Gastrocnemius medialis (tissue), 4 donors: Measurements from ENCODE around the gene BNIP2. TPM values are rescaled to one million over a fixed set of nuclear protein-coding genes. Genes with fewer than 3 reads are reported as not detected.
"Not testable (repeated sequence)": the region's sequence is repeated elsewhere in the genome, so short reads cannot be mapped to it uniquely, and the experiment has no call there.

Source experiments
- ATAC-seq, 2 donors: fragments of 150-250 bp; one replicate each; pipeline ENCODE4 v1.9.1; 2016
- DNase-seq, 2 donors: peaks; one replicate each; pipeline ENCODE4 v3.0.0-alpha.2; 2019
- H3K27ac ChIP-seq, 4 donors: fragments of 200-600 bp; sonication (generic); 1 replicate in 1 of 4; 2 replicates in 3 of 4; pipeline ENCODE4 v1.5.1; 2016 to 2018; ENCODE audit warnings: mild to moderate bottlenecking in 2 of 4, moderate library complexity in 1 of 4
- H3K27me3 ChIP-seq, 3 donors: fragments of 200-600 bp; sonication (generic) in 2 of 3; 1 replicate in 1 of 3; 2 replicates in 2 of 3; pipeline versions ENCODE4 v1.5.1 to v1.6.0; 2016 to 2019; ENCODE audit warnings: mild to moderate bottlenecking in 1 of 3, moderate library complexity in 1 of 3
- H3K36me3 ChIP-seq, 2 donors: fragments of 200-600 bp; sonication (generic) in 1 of 2; one replicate each; pipeline ENCODE4 v1.5.1; 2017 to 2018
- H3K4me1 ChIP-seq, 2 donors: fragments of 200-600 bp; sonication (generic) in 1 of 2; one replicate each; pipeline ENCODE4 v1.5.1; 2016 to 2017; ENCODE audit warnings: mild to moderate bottlenecking in 2 of 2
- H3K4me3 ChIP-seq, 4 donors: fragments of 200-600 bp; sonication (generic) in 3 of 4; 1 replicate in 1 of 4; 2 replicates in 3 of 4; pipeline ENCODE4 v1.5.1; 2016 to 2019; ENCODE audit warnings: mild to moderate bottlenecking in 2 of 4
- H3K9me3 ChIP-seq, 3 donors: fragments of 200-600 bp; sonication (generic) in 2 of 3; 1 replicate in 1 of 3; 2 replicates in 2 of 3; pipeline ENCODE4 v1.5.1; 2016 to 2019
- POLR2A ChIP-seq, 2 donors: fragments of 450-650 bp; IDR thresholded peaks; one replicate each; pipeline ENCODE4 v1.6.1; 2017; ENCODE audit warnings: antibody characterized with exemption in 2 of 2, mild to moderate bottlenecking in 2 of 2, moderate library complexity in 2 of 2
- in situ Hi-C, 4 donors: fragments of 200-750 bp; cut with MboI; loops; one replicate each; pipeline versions ENCODE4 v1.15.0 to v1.8.0; 2017; ENCODE audit warnings: low sequenced_read_pairs in 4 of 4
- intact Hi-C: fragments of 100-400 bp; cut with DNase I; formaldehyde crosslinking; loops from one replicate; pipeline ENCODE4 v1.15.1; 2023; ENCODE audit warnings: low total_unique reads
- total RNA-seq, 4 donors: library from RNA; depleted of rRNA; stranded (reverse); fragments of >200 nt; gene quantifications; one replicate each; pipeline versions ENCODE4 v1.1.0 to v1.2.3, GENCODE V29; 2016
- TF ChIP-seq, protein P1 (sequence below), 5 experiments: fragments of 450-650 bp in 3 of 5; fragments of 200-600 bp in 2 of 5; sonication (generic) in 2 of 5; IDR thresholded peaks in 4 of 5; conservative IDR thresholded peaks in 1 of 5; 1 replicate in 4 of 5; 2 replicates in 1 of 5; pipeline ENCODE4 v1.5.1; 2016 to 2019; ENCODE audit warnings: antibody characterized with exemption in 5 of 5, mild to moderate bottlenecking in 3 of 5, moderate library complexity in 3 of 5

Gene BNIP2
- total RNA-seq, 4 donors from 2014 or later: 120 to 147 (median 137) TPM

DNA sequence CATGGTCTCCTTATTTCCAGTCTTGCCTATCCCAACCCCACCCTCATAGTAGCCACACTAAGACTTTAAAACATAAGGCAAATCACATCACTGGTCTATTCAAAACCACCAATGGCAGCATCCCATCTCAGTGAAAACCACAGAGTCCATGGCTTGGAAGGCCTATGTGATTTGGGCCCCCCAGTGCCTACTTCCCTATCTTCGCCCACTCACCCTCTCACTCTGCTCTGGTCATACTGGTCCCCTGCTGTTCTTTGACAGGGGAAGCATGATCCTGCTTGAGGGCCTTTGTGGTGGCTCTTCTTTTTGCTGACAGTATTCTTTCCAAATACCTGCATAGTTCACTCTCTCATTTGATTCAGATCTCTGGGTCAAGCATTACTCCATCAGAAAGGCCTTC is 35.1 kb downstream of the BNIP2 start:
- H3K4me3 ChIP-seq: no peak overlapping the region
- TF ChIP-seq, protein P1, sequence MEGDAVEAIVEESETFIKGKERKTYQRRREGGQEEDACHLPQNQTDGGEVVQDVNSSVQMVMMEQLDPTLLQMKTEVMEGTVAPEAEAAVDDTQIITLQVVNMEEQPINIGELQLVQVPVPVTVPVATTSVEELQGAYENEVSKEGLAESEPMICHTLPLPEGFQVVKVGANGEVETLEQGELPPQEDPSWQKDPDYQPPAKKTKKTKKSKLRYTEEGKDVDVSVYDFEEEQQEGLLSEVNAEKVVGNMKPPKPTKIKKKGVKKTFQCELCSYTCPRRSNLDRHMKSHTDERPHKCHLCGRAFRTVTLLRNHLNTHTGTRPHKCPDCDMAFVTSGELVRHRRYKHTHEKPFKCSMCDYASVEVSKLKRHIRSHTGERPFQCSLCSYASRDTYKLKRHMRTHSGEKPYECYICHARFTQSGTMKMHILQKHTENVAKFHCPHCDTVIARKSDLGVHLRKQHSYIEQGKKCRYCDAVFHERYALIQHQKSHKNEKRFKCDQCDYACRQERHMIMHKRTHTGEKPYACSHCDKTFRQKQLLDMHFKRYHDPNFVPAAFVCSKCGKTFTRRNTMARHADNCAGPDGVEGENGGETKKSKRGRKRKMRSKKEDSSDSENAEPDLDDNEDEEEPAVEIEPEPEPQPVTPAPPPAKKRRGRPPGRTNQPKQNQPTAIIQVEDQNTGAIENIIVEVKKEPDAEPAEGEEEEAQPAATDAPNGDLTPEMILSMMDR (IDR thresholded peaks at IDR 0.05 in 4 of 5, conservative IDR thresholded peaks at IDR 0.05 in 1 of 5): no peak
- no peak for TF ChIP-seq POLR2A (IDR thresholded peaks at IDR 0.05)
- H3K27me3 ChIP-seq: no peaks in the 10 kb centered on the region
- H3K4me1 ChIP-seq: peaks cover 11 to 22% of the 10 kb centered on the region in 2 donors
- ATAC-seq: no peak
- H3K36me3 ChIP-seq: peaks cover 0 to 32% of the 10 kb centered on the region in 2 donors
- in situ Hi-C loops (no loop called here), intact Hi-C loops (no loop called here)
- DNase-seq: no peak
- no peak overlapping the region for H3K27ac ChIP-seq
- no peaks in the 10 kb centered on the region for H3K9me3 ChIP-seq

- H3K36me3 ChIP-seq: peaks cover 0 to 54% of the 10 kb centered on the region in 2 donors
- no peaks in the 10 kb centered on the region for H3K27me3 ChIP-seq
- H3K4me3 ChIP-seq: no peak overlapping the region
- in situ Hi-C loops: no loop called here
- DNase-seq: no peak
- H3K27ac ChIP-seq: no peak overlapping the region
- intact Hi-C loops: no loop called here
- H3K9me3 ChIP-seq: no peaks in the 10 kb centered on the region
- no peaks in the 10 kb centered on the region for H3K4me1 ChIP-seq
- ATAC-seq: no peak
- TF ChIP-seq, protein P1 (IDR thresholded peaks at IDR 0.05 in 4 of 5, conservative IDR thresholded peaks at IDR 0.05 in 1 of 5): no peak
- TF ChIP-seq POLR2A (IDR thresholded peaks at IDR 0.05): no peak
These were observed 39.5 kb downstream of the BNIP2 start for GRCh38 chr15:59649603-59650002.

DNA sequence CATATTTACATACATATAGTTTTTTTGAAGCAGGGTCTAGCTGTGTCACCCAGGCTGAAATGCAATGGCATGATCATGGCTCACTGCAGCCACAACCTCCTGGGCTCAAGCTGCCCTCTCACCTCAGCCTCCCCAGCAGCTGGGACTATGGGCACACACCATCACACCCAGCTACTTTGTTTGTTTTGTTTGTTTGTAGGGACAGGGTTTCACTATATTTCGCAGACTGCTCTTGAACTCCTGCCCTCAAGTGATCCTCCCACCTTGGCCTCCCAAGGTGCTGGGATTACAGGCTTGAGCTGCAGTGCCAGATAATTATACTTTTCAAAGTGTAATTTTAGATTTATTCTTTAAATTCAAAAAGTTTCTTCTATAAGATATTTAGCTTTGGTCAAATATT is 42.0 kb downstream of the BNIP2 start:
- H3K27me3 ChIP-seq: no peaks in the 10 kb centered on the region
- no peak for TF ChIP-seq POLR2A (IDR thresholded peaks at IDR 0.05)
- TF ChIP-seq, protein P1 (IDR thresholded peaks at IDR 0.05 in 4 of 5, conservative IDR thresholded peaks at IDR 0.05 in 1 of 5): no peak
- peaks cover 0 to 62% of the 10 kb centered on the region in 2 donors for H3K36me3 ChIP-seq
- intact Hi-C loops: no loop called here
- no peak overlapping the region for H3K27ac ChIP-seq
- H3K4me1 ChIP-seq: no peaks in the 10 kb centered on the region
- ATAC-seq (no peak), DNase-seq (no peak)
- in situ Hi-C loops: no loop called here
- H3K4me3 ChIP-seq: no peak overlapping the region
- no peaks in the 10 kb centered on the region for H3K9me3 ChIP-seq

- ATAC-seq (no peak), DNase-seq (no peak)
- H3K27ac ChIP-seq: no peak overlapping the region
- intact Hi-C loops: no loop called here
- peaks cover 0 to 61% of the 10 kb centered on the region in 2 donors for H3K36me3 ChIP-seq
- in situ Hi-C loops: no loop called here
- H3K27me3 ChIP-seq: no peaks in the 10 kb centered on the region
- H3K4me3 ChIP-seq: no peak overlapping the region
- H3K4me1 ChIP-seq: no peaks in the 10 kb centered on the region
- no peak for TF ChIP-seq POLR2A (IDR thresholded peaks at IDR 0.05)
- TF ChIP-seq, protein P1 (IDR thresholded peaks at IDR 0.05 in 4 of 5, conservative IDR thresholded peaks at IDR 0.05 in 1 of 5): no peak
- H3K9me3 ChIP-seq: no peaks in the 10 kb centered on the region
These were observed 42.8 kb downstream of the BNIP2 start for GRCh38 chr15:59646277-59646676.

DNA sequence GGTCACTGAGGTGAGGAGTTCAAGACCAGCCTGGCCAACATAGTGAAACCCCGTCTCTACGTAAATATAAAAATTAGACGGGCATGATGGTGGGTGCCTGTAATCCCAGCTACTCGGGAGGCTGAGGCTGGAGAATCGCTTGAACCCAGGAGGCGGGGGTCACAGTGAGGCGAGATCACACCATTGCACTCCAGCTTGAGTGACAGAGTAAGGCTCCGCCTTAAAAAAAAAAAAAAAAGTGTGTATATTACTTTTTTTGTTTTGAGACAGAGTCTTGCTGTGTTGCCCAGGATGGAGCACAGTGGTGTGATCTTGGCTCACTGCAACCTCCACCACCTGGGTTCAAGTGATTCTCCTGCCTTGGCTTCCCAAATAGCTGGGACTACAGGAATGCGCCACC is 43.3 kb downstream of the BNIP2 start:
- H3K27ac ChIP-seq, in situ Hi-C loops, H3K4me3 ChIP-seq, H3K27me3 ChIP-seq, H3K4me1 ChIP-seq, H3K9me3 ChIP-seq, ATAC-seq, intact Hi-C loops, DNase-seq: not testable (repeated sequence)
- peaks cover 0 to 61% of the 10 kb centered on the region in 2 donors for H3K36me3 ChIP-seq
